H1 (cell line): ENCODE data around the gene PLEKHB1. TPM values are rescaled to one million over a fixed set of nuclear protein-coding genes. Genes with fewer than 3 reads are reported as not detected.

Source experiments
- SIN3A ChIP-seq, 2 experiments: IDR thresholded peaks in 1 of 2; conservative IDR thresholded peaks in 1 of 2; 2 replicates each; pipeline ENCODE4 v1.6.1; 2011 to 2012; ENCODE audit warnings: low read length in 2 of 2, improper control_type of control experiment in 1 of 2, low read depth in 1 of 2, mild to moderate bottlenecking in 1 of 2
- polyA plus RNA-seq, 7 experiments: library from polyadenylated mRNA; depleted of rRNA in 3 of 7; stranded (reverse) in 5 of 7; unstranded in 2 of 7; fragments of >200 nt in 5 of 7; fragments of 200-250 nt in 2 of 7; gene quantifications; 1 replicate in 5 of 7; 2 replicates in 1 of 7; 4 replicates in 1 of 7; pipeline versions ENCODE4 v1.2.1 to v1.2.3, GENCODE V29; 2011 to 2013; ENCODE audit warnings: missing spikeins in 2 of 7, mixed read lengths in 2 of 7
- total RNA-seq: library from RNA; stranded (reverse); fragmentation: NEBNext Ultra II Directional; extraction: Animal tissue kit (Norgen Biotek cat#: 25700); gene quantifications from 2 replicates; pipeline ENCODE4 v1.2.1, GENCODE V29; 2021
- TF ChIP-seq, protein P1 (sequence below): fragments of 300-600 bp; sonication (generic); IDR thresholded peaks from 2 replicates; pipeline ENCODE4 v1.7.1; 2012; ENCODE audit warnings: low read length, moderate library complexity, mild to moderate bottlenecking, inconsistent platforms; ENCODE audit not compliant: insufficient replicate concordance

PLEKHB1 gene
- total and polyA plus RNA-seq, 2 of the 8 experiments (the other 6 are each of a cell fraction or from before 2014, with no cell fraction given): 14.8 to 24.5 TPM

DNA sequence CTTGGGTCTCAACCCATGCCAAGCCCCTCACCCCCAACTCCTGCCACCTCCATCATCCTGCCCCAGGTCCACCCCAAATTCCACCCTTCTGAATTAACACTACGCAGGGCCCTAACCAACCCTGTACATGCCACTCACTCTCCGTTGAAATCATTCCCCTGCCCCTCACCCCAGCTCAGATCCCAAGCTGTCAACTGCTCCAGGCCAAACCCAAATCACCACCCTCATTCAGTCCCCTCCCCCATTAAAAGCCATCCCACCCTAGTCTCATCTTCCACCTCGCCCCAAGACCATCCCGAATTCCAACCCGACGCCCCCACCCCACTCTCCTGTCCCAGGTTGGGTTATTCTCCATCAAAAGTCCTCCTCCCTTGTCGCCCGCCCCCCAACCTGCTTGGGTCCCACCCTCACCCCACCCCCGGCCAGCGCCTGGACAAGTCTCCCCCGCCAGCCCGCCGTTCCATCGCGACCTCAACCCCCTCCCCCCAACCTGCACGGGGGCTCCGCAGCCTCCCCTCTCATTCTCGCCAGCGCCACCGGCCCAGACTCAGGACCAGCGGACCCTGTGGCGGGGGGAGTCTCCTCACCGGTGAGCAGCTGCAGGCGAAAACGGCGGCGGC, 48.9 kb upstream of the PLEKHB1 start (continued):
- TF ChIP-seq, protein P1, sequence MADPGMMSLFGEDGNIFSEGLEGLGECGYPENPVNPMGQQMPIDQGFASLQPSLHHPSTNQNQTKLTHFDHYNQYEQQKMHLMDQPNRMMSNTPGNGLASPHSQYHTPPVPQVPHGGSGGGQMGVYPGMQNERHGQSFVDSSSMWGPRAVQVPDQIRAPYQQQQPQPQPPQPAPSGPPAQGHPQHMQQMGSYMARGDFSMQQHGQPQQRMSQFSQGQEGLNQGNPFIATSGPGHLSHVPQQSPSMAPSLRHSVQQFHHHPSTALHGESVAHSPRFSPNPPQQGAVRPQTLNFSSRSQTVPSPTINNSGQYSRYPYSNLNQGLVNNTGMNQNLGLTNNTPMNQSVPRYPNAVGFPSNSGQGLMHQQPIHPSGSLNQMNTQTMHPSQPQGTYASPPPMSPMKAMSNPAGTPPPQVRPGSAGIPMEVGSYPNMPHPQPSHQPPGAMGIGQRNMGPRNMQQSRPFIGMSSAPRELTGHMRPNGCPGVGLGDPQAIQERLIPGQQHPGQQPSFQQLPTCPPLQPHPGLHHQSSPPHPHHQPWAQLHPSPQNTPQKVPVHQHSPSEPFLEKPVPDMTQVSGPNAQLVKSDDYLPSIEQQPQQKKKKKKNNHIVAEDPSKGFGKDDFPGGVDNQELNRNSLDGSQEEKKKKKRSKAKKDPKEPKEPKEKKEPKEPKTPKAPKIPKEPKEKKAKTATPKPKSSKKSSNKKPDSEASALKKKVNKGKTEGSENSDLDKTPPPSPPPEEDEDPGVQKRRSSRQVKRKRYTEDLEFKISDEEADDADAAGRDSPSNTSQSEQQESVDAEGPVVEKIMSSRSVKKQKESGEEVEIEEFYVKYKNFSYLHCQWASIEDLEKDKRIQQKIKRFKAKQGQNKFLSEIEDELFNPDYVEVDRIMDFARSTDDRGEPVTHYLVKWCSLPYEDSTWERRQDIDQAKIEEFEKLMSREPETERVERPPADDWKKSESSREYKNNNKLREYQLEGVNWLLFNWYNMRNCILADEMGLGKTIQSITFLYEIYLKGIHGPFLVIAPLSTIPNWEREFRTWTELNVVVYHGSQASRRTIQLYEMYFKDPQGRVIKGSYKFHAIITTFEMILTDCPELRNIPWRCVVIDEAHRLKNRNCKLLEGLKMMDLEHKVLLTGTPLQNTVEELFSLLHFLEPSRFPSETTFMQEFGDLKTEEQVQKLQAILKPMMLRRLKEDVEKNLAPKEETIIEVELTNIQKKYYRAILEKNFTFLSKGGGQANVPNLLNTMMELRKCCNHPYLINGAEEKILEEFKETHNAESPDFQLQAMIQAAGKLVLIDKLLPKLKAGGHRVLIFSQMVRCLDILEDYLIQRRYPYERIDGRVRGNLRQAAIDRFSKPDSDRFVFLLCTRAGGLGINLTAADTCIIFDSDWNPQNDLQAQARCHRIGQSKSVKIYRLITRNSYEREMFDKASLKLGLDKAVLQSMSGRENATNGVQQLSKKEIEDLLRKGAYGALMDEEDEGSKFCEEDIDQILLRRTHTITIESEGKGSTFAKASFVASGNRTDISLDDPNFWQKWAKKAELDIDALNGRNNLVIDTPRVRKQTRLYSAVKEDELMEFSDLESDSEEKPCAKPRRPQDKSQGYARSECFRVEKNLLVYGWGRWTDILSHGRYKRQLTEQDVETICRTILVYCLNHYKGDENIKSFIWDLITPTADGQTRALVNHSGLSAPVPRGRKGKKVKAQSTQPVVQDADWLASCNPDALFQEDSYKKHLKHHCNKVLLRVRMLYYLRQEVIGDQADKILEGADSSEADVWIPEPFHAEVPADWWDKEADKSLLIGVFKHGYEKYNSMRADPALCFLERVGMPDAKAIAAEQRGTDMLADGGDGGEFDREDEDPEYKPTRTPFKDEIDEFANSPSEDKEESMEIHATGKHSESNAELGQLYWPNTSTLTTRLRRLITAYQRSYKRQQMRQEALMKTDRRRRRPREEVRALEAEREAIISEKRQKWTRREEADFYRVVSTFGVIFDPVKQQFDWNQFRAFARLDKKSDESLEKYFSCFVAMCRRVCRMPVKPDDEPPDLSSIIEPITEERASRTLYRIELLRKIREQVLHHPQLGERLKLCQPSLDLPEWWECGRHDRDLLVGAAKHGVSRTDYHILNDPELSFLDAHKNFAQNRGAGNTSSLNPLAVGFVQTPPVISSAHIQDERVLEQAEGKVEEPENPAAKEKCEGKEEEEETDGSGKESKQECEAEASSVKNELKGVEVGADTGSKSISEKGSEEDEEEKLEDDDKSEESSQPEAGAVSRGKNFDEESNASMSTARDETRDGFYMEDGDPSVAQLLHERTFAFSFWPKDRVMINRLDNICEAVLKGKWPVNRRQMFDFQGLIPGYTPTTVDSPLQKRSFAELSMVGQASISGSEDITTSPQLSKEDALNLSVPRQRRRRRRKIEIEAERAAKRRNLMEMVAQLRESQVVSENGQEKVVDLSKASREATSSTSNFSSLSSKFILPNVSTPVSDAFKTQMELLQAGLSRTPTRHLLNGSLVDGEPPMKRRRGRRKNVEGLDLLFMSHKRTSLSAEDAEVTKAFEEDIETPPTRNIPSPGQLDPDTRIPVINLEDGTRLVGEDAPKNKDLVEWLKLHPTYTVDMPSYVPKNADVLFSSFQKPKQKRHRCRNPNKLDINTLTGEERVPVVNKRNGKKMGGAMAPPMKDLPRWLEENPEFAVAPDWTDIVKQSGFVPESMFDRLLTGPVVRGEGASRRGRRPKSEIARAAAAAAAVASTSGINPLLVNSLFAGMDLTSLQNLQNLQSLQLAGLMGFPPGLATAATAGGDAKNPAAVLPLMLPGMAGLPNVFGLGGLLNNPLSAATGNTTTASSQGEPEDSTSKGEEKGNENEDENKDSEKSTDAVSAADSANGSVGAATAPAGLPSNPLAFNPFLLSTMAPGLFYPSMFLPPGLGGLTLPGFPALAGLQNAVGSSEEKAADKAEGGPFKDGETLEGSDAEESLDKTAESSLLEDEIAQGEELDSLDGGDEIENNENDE: no peak
- TF ChIP-seq SIN3A (conservative IDR thresholded peaks at IDR 0.05 in 1 of 2, IDR thresholded peaks at IDR 0.05 in 1 of 2; ENCODE audit: low read depth in 1 of 2, low read length in 2 of 2): 0 out of 4 replicates have a peak, but pooled peaks of 1 of the 2 experiments have one; percentile 67
